RWPE2 (cell line): ENCODE results near the gene NBPF3.
"Not testable (repeated sequence)": the region's sequence is repeated elsewhere in the genome, so short reads cannot be mapped to it uniquely, and the experiment has no call there.

Source experiments
- ATAC-seq: fragments of 200-7000 bp; cut with Tn5 transposase; 3 replicates; pipeline ENCODE4 v1.9.1; 2021; ENCODE audit warnings: low read depth
- DNase-seq: peaks from one replicate; pipeline ENCODE4 v3.0.0-alpha.2; 2020; ENCODE audit warnings: low spot score
- H3K27ac ChIP-seq: fragments of 450-650 bp; 2 replicates; pipeline ENCODE4 v1.5.1; 2017; ENCODE audit warnings: mild to moderate bottlenecking; ENCODE audit not compliant: poor library complexity, severe bottlenecking
- H3K27me3 ChIP-seq: fragments of 250-450 bp; sonication (Bioruptor Pico); 2 replicates; pipeline ENCODE4 v1.5.1; 2021; ENCODE audit warnings: mild to moderate bottlenecking, moderate library complexity; ENCODE audit not compliant: insufficient read depth, poor library complexity, severe bottlenecking
- H3K36me3 ChIP-seq: fragments of 250-450 bp; sonication (Bioruptor Pico); 2 replicates; pipeline ENCODE4 v1.5.1; 2020; ENCODE audit warnings: low read depth, mild to moderate bottlenecking, moderate library complexity
- H3K4me1 ChIP-seq: fragments of 250-450 bp; sonication (Bioruptor Pico); 2 replicates; pipeline ENCODE4 v1.5.1; 2021; ENCODE audit warnings: mild to moderate bottlenecking, moderate library complexity; ENCODE audit not compliant: insufficient read depth, poor library complexity, severe bottlenecking
- H3K4me3 ChIP-seq: fragments of 250-450 bp; sonication (Bioruptor Pico); 2 replicates; pipeline ENCODE4 v1.5.1; 2021; ENCODE audit warnings: mild to moderate bottlenecking, moderate library complexity; ENCODE audit not compliant: severe bottlenecking
- H3K9me3 ChIP-seq: fragments of 250-450 bp; sonication (Bioruptor Pico); 2 replicates; pipeline ENCODE4 v1.5.1; 2021; ENCODE audit warnings: mild to moderate bottlenecking, moderate library complexity; ENCODE audit not compliant: severe bottlenecking
- TF ChIP-seq, protein P1 (sequence below): fragments of 450-650 bp; IDR thresholded peaks from one replicate; pipeline ENCODE4 v1.5.1; 2017; ENCODE audit warnings: mild to moderate bottlenecking, moderate library complexity; ENCODE audit not compliant: poor library complexity, severe bottlenecking

NBPF3 gene

GRCh38 chr1:21439721-21440629 lies at the start of gene NBPF3:
NBPF3 (plus strand) TSS chr1:21440137; CDS start chr1:21445087, 4,950 bp downstream.
- Histone ChIP-seq H3K4me3 (peak within 1 kb of the TSS; percentile 50), H3K27ac (peak within 1 kb of the TSS; percentile 30), H3K4me1 (no peaks in the 10 kb centered on the region), H3K36me3 (no peaks in the 10 kb centered on the region), H3K9me3 (no peaks in the 10 kb centered on the region), H3K27me3 (no peaks in the 10 kb centered on the region)
- ATAC-seq, result peak; percentile 94
- DNase-seq, result peak; percentile 87
- TF ChIP-seq, protein P1, sequence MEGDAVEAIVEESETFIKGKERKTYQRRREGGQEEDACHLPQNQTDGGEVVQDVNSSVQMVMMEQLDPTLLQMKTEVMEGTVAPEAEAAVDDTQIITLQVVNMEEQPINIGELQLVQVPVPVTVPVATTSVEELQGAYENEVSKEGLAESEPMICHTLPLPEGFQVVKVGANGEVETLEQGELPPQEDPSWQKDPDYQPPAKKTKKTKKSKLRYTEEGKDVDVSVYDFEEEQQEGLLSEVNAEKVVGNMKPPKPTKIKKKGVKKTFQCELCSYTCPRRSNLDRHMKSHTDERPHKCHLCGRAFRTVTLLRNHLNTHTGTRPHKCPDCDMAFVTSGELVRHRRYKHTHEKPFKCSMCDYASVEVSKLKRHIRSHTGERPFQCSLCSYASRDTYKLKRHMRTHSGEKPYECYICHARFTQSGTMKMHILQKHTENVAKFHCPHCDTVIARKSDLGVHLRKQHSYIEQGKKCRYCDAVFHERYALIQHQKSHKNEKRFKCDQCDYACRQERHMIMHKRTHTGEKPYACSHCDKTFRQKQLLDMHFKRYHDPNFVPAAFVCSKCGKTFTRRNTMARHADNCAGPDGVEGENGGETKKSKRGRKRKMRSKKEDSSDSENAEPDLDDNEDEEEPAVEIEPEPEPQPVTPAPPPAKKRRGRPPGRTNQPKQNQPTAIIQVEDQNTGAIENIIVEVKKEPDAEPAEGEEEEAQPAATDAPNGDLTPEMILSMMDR, result no peak

- Histone ChIP-seq H3K27me3 (no peaks in the 10 kb centered on the region), H3K27ac (no peak overlapping the region), H3K9me3 (no peaks in the 10 kb centered on the region), H3K4me1 (peaks cover 3% of the 10 kb centered on the region), H3K36me3 (no peaks in the 10 kb centered on the region), H3K4me3 (no peak overlapping the region)
- DNase-seq (no peak), ATAC-seq (no peak)
- TF ChIP-seq, protein P1, result no peak
These were observed 48.4 kb upstream of the NBPF3 start for GRCh38 chr1:21391497-21391896.

DNA sequence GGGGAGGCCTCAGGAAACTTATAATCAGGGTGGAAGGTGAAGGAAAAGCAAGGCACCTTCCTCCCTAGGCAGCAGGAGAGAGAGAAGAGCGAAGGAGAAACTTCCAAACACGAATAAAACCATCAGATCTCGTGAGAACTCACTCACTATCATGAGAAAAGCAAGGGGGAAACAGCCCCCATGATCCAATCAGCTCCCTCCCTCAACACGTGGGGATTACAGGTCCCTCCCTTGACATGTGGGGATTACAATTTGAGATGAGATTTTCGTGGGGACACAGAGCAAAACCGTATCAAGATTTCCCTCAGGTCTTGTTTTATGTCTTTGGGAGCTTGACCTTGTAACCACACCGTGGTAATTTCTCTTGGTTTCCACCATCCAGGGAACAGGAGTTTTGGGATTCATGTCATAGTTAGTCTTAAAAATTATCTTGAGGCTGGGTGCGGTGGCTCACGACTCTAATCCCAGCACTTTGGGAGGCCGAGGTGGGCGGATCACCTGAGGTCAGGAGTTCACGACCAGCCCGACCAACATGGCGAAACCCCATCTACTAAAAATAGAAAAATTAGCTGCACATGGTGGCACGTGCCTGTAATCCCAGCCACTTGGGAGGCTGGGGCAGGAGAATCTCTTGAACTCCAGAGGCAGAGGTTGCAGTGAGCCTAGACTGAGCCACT lies 47.2 kb upstream of the NBPF3 start:
- DNase-seq (no peak), ATAC-seq (no peak)

DNA sequence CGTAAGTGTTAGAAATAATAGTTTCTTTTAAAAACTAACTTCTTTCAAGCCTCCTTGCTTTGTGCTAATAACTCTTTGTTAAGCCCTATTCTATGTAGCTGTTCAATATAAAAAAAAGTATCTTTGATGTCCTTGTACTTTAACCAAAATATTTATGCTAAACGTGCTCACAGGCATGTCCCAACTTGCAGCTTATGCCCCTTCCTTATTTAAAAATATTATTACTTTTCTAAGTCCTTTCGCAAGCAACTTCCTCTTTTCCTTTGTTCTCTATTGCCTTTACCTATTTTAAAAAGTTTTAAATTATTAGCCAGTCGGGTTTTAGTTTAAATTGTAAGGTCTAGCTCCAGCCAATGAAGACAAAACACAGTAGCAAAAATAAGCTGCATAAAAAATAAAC lies 43.4 kb upstream of the NBPF3 start:
- TF ChIP-seq, protein P1, result no peak
- no peak for DNase-seq
- no peak overlapping the region for H3K27ac ChIP-seq
- peaks cover 9% of the 10 kb centered on the region for H3K4me1 ChIP-seq
- H3K27me3 ChIP-seq, result no peaks in the 10 kb centered on the region
- no peak for ATAC-seq
- H3K4me3 ChIP-seq, result no peak overlapping the region
- no peaks in the 10 kb centered on the region for H3K9me3 ChIP-seq
- no peaks in the 10 kb centered on the region for H3K36me3 ChIP-seq

More for the DNA sequence above, 47.2 kb upstream of the NBPF3 start:
- TF ChIP-seq, protein P1, result no peak
- Histone ChIP-seq H3K4me1 (peaks cover 6% of the 10 kb centered on the region), H3K4me3 (no peak overlapping the region), H3K27me3 (no peaks in the 10 kb centered on the region), H3K36me3 (no peaks in the 10 kb centered on the region), H3K9me3 (no peaks in the 10 kb centered on the region), H3K27ac (no peak overlapping the region)

GRCh38 chr1:21397813-21398188 lies 42.1 kb upstream of the NBPF3 start:
- Histone ChIP-seq H3K36me3 (no peaks in the 10 kb centered on the region), H3K27ac (no peak overlapping the region), H3K27me3 (no peaks in the 10 kb centered on the region), H3K4me1 (peaks cover 16% of the 10 kb centered on the region), H3K4me3 (no peak overlapping the region), H3K9me3 (no peaks in the 10 kb centered on the region)
- ATAC-seq (no peak), DNase-seq (no peak)
- TF ChIP-seq, protein P1, result no peak

GRCh38 chr1:21401726-21402346 lies 38.1 kb upstream of the NBPF3 start:
- H3K4me1 ChIP-seq, result peaks cover 10% of the 10 kb centered on the region
- H3K27ac ChIP-seq, H3K27me3 ChIP-seq, H3K9me3 ChIP-seq, H3K4me3 ChIP-seq, H3K36me3 ChIP-seq, DNase-seq: not testable (repeated sequence)
- peak; percentile 21; the same call in 1 of the 3 replicates for ATAC-seq
